Gastrocnemius medialis (tissue), 4 donors: ENCODE measurements around the gene NEDD4. TPM values are rescaled to one million over a fixed set of nuclear protein-coding genes. Genes with fewer than 3 reads are reported as not detected.

Source experiments
- ATAC-seq, 2 donors: fragments of 150-250 bp; one replicate each; pipeline ENCODE4 v1.9.1; 2016
- DNase-seq, 2 donors: peaks; one replicate each; pipeline ENCODE4 v3.0.0-alpha.2; 2019
- H3K27ac ChIP-seq, 4 donors: fragments of 200-600 bp; sonication (generic); 1 replicate in 1 of 4; 2 replicates in 3 of 4; pipeline ENCODE4 v1.5.1; 2016 to 2018; ENCODE audit warnings: mild to moderate bottlenecking in 2 of 4, moderate library complexity in 1 of 4
- H3K27me3 ChIP-seq, 3 donors: fragments of 200-600 bp; sonication (generic) in 2 of 3; 1 replicate in 1 of 3; 2 replicates in 2 of 3; pipeline versions ENCODE4 v1.5.1 to v1.6.0; 2016 to 2019; ENCODE audit warnings: mild to moderate bottlenecking in 1 of 3, moderate library complexity in 1 of 3
- H3K36me3 ChIP-seq, 2 donors: fragments of 200-600 bp; sonication (generic) in 1 of 2; one replicate each; pipeline ENCODE4 v1.5.1; 2017 to 2018
- H3K4me1 ChIP-seq, 2 donors: fragments of 200-600 bp; sonication (generic) in 1 of 2; one replicate each; pipeline ENCODE4 v1.5.1; 2016 to 2017; ENCODE audit warnings: mild to moderate bottlenecking in 2 of 2
- H3K4me3 ChIP-seq, 4 donors: fragments of 200-600 bp; sonication (generic) in 3 of 4; 1 replicate in 1 of 4; 2 replicates in 3 of 4; pipeline ENCODE4 v1.5.1; 2016 to 2019; ENCODE audit warnings: mild to moderate bottlenecking in 2 of 4
- H3K9me3 ChIP-seq, 3 donors: fragments of 200-600 bp; sonication (generic) in 2 of 3; 1 replicate in 1 of 3; 2 replicates in 2 of 3; pipeline ENCODE4 v1.5.1; 2016 to 2019
- CTCF ChIP-seq, 5 experiments: fragments of 450-650 bp in 3 of 5; fragments of 200-600 bp in 2 of 5; sonication (generic) in 2 of 5; IDR thresholded peaks in 4 of 5; conservative IDR thresholded peaks in 1 of 5; 1 replicate in 4 of 5; 2 replicates in 1 of 5; pipeline ENCODE4 v1.5.1; 2016 to 2019; ENCODE audit warnings: antibody characterized with exemption in 5 of 5, mild to moderate bottlenecking in 3 of 5, moderate library complexity in 3 of 5
- POLR2A ChIP-seq, 2 donors: fragments of 450-650 bp; IDR thresholded peaks; one replicate each; pipeline ENCODE4 v1.6.1; 2017; ENCODE audit warnings: antibody characterized with exemption in 2 of 2, mild to moderate bottlenecking in 2 of 2, moderate library complexity in 2 of 2
- in situ Hi-C, 4 donors: fragments of 200-750 bp; cut with MboI; loops; one replicate each; pipeline versions ENCODE4 v1.15.0 to v1.8.0; 2017; ENCODE audit warnings: low sequenced_read_pairs in 4 of 4
- intact Hi-C: fragments of 100-400 bp; cut with DNase I; formaldehyde crosslinking; loops from one replicate; pipeline ENCODE4 v1.15.1; 2023; ENCODE audit warnings: low total_unique reads
- total RNA-seq, 4 donors: library from RNA; depleted of rRNA; stranded (reverse); fragments of >200 nt; gene quantifications; one replicate each; pipeline versions ENCODE4 v1.1.0 to v1.2.3, GENCODE V29; 2016

The NEDD4 gene
- total RNA-seq, 4 donors from 2014 or later, result 45.4 to 475 (median 205) TPM

- peak overlapping the region in 1 of 4 donors; percentile 32 for H3K4me3 ChIP-seq
- in situ Hi-C loops (no loop called here), intact Hi-C loops (no loop called here)
- H3K27ac ChIP-seq, result peak overlapping the region; percentile 76 to 87 (median 83)
- H3K36me3 ChIP-seq, result no peaks in the 10 kb centered on the region
- DNase-seq, result no peak
- H3K9me3 ChIP-seq, result no peaks in the 10 kb centered on the region
- no peak for TF ChIP-seq POLR2A (IDR thresholded peaks at IDR 0.05)
- TF ChIP-seq CTCF (IDR thresholded peaks at IDR 0.05 in 4 of 5, conservative IDR thresholded peaks at IDR 0.05 in 1 of 5), result no peak
- H3K27me3 ChIP-seq, result no peaks in the 10 kb centered on the region
- peaks cover 43 to 54% of the 10 kb centered on the region in 2 donors for H3K4me1 ChIP-seq
- ATAC-seq, result no peak
Observed at GRCh38 chr15:55873024-55873720, 120.2 kb downstream of the NEDD4 start.

GRCh38 chr15:55872471-55872870 lies 120.9 kb downstream of the NEDD4 start:
- TF ChIP-seq CTCF (IDR thresholded peaks at IDR 0.05 in 4 of 5, conservative IDR thresholded peaks at IDR 0.05 in 1 of 5) (no peak), POLR2A (IDR thresholded peaks at IDR 0.05) (no peak)
- Histone ChIP-seq H3K27ac (peak overlapping the region; percentile 76 to 87 (median 83)), H3K4me1 (peaks cover 43 to 54% of the 10 kb centered on the region in 2 donors), H3K27me3 (no peaks in the 10 kb centered on the region), H3K36me3 (no peaks in the 10 kb centered on the region), H3K4me3 (peak overlapping the region in 2 of 4 donors; percentile 3 to 32), H3K9me3 (no peaks in the 10 kb centered on the region)
- DNase-seq (no peak), ATAC-seq (no peak)
- in situ Hi-C loops (no loop called here), intact Hi-C loops (no loop called here)

GRCh38 chr15:55869660-55870059 lies 123.8 kb downstream of the NEDD4 start:
- H3K36me3 ChIP-seq, result no peaks in the 10 kb centered on the region
- ATAC-seq (no peak), DNase-seq (no peak)
- peaks cover 51 to 65% of the 10 kb centered on the region in 2 donors for H3K4me1 ChIP-seq
- in situ Hi-C loops (no loop called here), intact Hi-C loops (loop anchor here (2.0 to 10.0 kb wide), 3 partner anchors 29 to 345 kb away; partner anchors contain the start of gene NEDD4)
- no peaks in the 10 kb centered on the region for H3K27me3 ChIP-seq
- no peaks in the 10 kb centered on the region for H3K9me3 ChIP-seq
- peak overlapping the region; percentile 76 to 87 (median 83) for H3K27ac ChIP-seq
- no peak overlapping the region for H3K4me3 ChIP-seq
- TF ChIP-seq CTCF (IDR thresholded peaks at IDR 0.05 in 4 of 5, conservative IDR thresholded peaks at IDR 0.05 in 1 of 5), result no peak
- no peak for TF ChIP-seq POLR2A (IDR thresholded peaks at IDR 0.05)

- in situ Hi-C loops, result no loop called here
- Histone ChIP-seq H3K4me3 (no peak overlapping the region), H3K9me3 (no peaks in the 10 kb centered on the region), H3K4me1 (peaks cover 51 to 59% of the 10 kb centered on the region in 2 donors), H3K27ac (peak overlapping the region; percentile 76 to 87 (median 83)), H3K27me3 (no peaks in the 10 kb centered on the region), H3K36me3 (no peaks in the 10 kb centered on the region)
- TF ChIP-seq CTCF (IDR thresholded peaks at IDR 0.05 in 4 of 5, conservative IDR thresholded peaks at IDR 0.05 in 1 of 5), result no peak
- no peak for TF ChIP-seq POLR2A (IDR thresholded peaks at IDR 0.05)
- DNase-seq (peak in 1 of 2 donors; percentile 53), ATAC-seq (peak; percentile 95 to 96)
- intact Hi-C loops, result loop anchor here (2.0 to 10.0 kb wide), 3 partner anchors 30 to 344 kb away; partner anchors contain the start of gene NEDD4
Observed at GRCh38 chr15:55868707-55869106, 124.7 kb downstream of the NEDD4 start.
